HCT116 (cell line): ENCODE data around the gene ENDOG. TPM values are rescaled to one million over a fixed set of nuclear protein-coding genes. Genes with fewer than 3 reads are reported as not detected.

ENCODE experiments used
- ATAC-seq: fragments of 200-7000 bp; cut with Tn5 transposase; 2 replicates; pipeline ENCODE4 v1.9.1; 2020; ENCODE audit warnings: mild to moderate bottlenecking, moderate library complexity
- BruUV-seq: library from RNA; stranded (reverse); fragments of 400-500 nt; replicated peaks from 2 replicates; lab custom pipeline; 2021; lab: Mats Ljungman, UMichigan
- CTCF ChIA-PET: fragments of 300-600 bp; sonication (Branson Sonifier 250); formaldehyde crosslinking; loops from one replicate; lab custom pipeline; 2021; ENCODE audit warnings: antibody characterized with exemption; lab: Charles Lee
- POLR2A ChIA-PET: fragments of 300-600, 350-600 bp; sonication (Branson Sonifier 250); formaldehyde crosslinking; loops from one replicate; lab custom pipeline; 2021; ENCODE audit warnings: antibody characterized with exemption; lab: Charles Lee
- RAD21 ChIA-PET, 2 experiments: fragments of 300-600 bp; sonication (Branson Sonifier 250); formaldehyde crosslinking; loops; one replicate each; lab custom pipeline; 2023; ENCODE audit warnings: low total read pairs in 2 of 2; ENCODE audit not compliant: uncharacterized antibody in 2 of 2, unreplicated experiment in 2 of 2, low non-redundant PET in 1 of 2; lab: Charles Lee
- DNase-seq: peaks from one replicate; pipeline ENCODE4 v3.0.0-alpha.2; 2010; ENCODE audit warnings: low read depth, low spot score
- H2AFZ ChIP-seq: fragments of 200-600 bp; shearing (Covaris generic), sonication (generic); 2 replicates; pipeline ENCODE4 v1.6.1; 2017; ENCODE audit warnings: low read depth, mixed run types, mixed read lengths, antibody characterized with exemption, low read length; ENCODE audit not compliant: poor library complexity, severe bottlenecking
- H3K27ac ChIP-seq: 2 replicates; pipeline ENCODE4 v1.5.1; 2012; ENCODE audit warnings: low read depth, low read length
- H3K27me3 ChIP-seq: fragments of 200-600 bp; sonication (generic); 2 replicates; pipeline ENCODE4 v1.6.1; 2016; ENCODE audit warnings: mixed run types, low read length, mixed read lengths; ENCODE audit not compliant: insufficient read depth
- H3K36me3 ChIP-seq, 2 experiments: fragments of 200-500 bp in 1 of 2; fragments of 200-600 bp in 1 of 2; sonication (Bioruptor generic) in 1 of 2; sonication (generic) in 1 of 2; 2 replicates each; pipeline versions ENCODE4 v1.5.1 to v1.6.1; 2014 to 2016; ENCODE audit warnings: low read length in 2 of 2, inconsistent platforms in 1 of 2, mixed read lengths in 1 of 2, mixed run types in 1 of 2; ENCODE audit not compliant: insufficient read depth in 2 of 2, control insufficient read depth in 1 of 2
- H3K4me1 ChIP-seq, 2 experiments: fragments of 200-600 bp in 1 of 2; sonication (generic) in 1 of 2; 2 replicates each; pipeline versions ENCODE4 v1.5.1 to v1.6.1; 2012 to 2017; ENCODE audit warnings: low read length in 2 of 2, inconsistent platforms in 1 of 2, mild to moderate bottlenecking in 1 of 2, mixed read lengths in 1 of 2, mixed run types in 1 of 2, moderate library complexity in 1 of 2; ENCODE audit not compliant: insufficient read depth in 2 of 2, control insufficient read depth in 1 of 2
- H3K4me2 ChIP-seq: fragments of 200-600 bp; sonication (generic); 2 replicates; pipeline ENCODE4 v1.6.1; 2017; ENCODE audit warnings: mixed run types, low read length, mixed read lengths
- H3K4me3 ChIP-seq, 2 experiments: fragments of 200-600 bp in 1 of 2; sonication (generic) in 1 of 2; replicated peaks in 1 of 2; 2 replicates each; pipeline ENCODE4 v1.5.1; 2011 to 2016; ENCODE audit warnings: low read length in 2 of 2, control low read depth in 1 of 2, low read depth in 1 of 2, mild to moderate bottlenecking in 1 of 2, mixed read lengths in 1 of 2, mixed run types in 1 of 2
- H3K79me2 ChIP-seq: fragments of 200-600 bp; sonication (generic); 2 replicates; pipeline ENCODE4 v1.6.1; 2017; ENCODE audit warnings: mild to moderate bottlenecking, mixed run types, low read length, moderate library complexity, mixed read lengths; ENCODE audit not compliant: insufficient read depth
- H3K9ac ChIP-seq: fragments of 200-600 bp; sonication (generic); 2 replicates; pipeline ENCODE4 v1.6.1; 2016; ENCODE audit warnings: low read length, mixed read lengths
- H3K9me2 ChIP-seq: fragments of 200-600 bp; sonication (generic), shearing (Covaris generic); 2 replicates; pipeline ENCODE4 v1.6.1; 2017; ENCODE audit warnings: mixed run types, mild to moderate bottlenecking, moderate library complexity; ENCODE audit not compliant: insufficient read depth
- H3K9me3 ChIP-seq, 2 experiments: fragments of 200-500 bp in 1 of 2; fragments of 200-600 bp in 1 of 2; sonication (Bioruptor generic) in 1 of 2; sonication (generic) in 1 of 2; 2 replicates each; pipeline ENCODE4 v1.6.1; 2014 to 2017; ENCODE audit warnings: low read length in 2 of 2, mixed read lengths in 2 of 2, inconsistent platforms in 1 of 2, low read depth in 1 of 2, mild to moderate bottlenecking in 1 of 2, mixed run types in 1 of 2, moderate library complexity in 1 of 2; ENCODE audit not compliant: control insufficient read depth in 1 of 2, insufficient read depth in 1 of 2
- H4K20me1 ChIP-seq: fragments of 200-600 bp; sonication (generic), shearing (Covaris generic); 2 replicates; pipeline ENCODE4 v1.6.1; 2017; ENCODE audit warnings: mixed run types, mild to moderate bottlenecking, moderate library complexity; ENCODE audit not compliant: insufficient read depth
- ATF3 ChIP-seq: IDR thresholded peaks from 2 replicates; pipeline ENCODE4 v1.6.1; 2012
- CTCF ChIP-seq, 3 experiments: fragments of 200-600 bp in 1 of 3; sonication (generic) in 1 of 3; IDR thresholded peaks in 2 of 3; conservative IDR thresholded peaks in 1 of 3; 2 replicates each; pipeline ENCODE4 v1.5.1; 2012 to 2017; ENCODE audit warnings: low read depth in 2 of 3, low read length in 2 of 3, antibody characterized with exemption in 1 of 3, borderline replicate concordance in 1 of 3, control low read depth in 1 of 3, mild to moderate bottlenecking in 1 of 3, mixed read lengths in 1 of 3, mixed run types in 1 of 3, moderate library complexity in 1 of 3; ENCODE audit not compliant: insufficient read depth in 1 of 3
- ELF1 ChIP-seq: IDR thresholded peaks from 2 replicates; pipeline ENCODE4 v1.6.1; 2012; ENCODE audit warnings: low read depth, borderline replicate concordance
- EZH2 ChIP-seq: fragments of 200-600 bp; sonication (generic); IDR thresholded peaks from 2 replicates; pipeline ENCODE4 v1.6.1; 2017; ENCODE audit warnings: antibody characterized with exemption, mixed run types
- EZH2phosphoT487 ChIP-seq: fragments of 200-600 bp; IDR thresholded peaks from 2 replicates; pipeline ENCODE4 v1.6.1; 2018; ENCODE audit warnings: antibody characterized with exemption, borderline replicate concordance
- POLR2A ChIP-seq: IDR thresholded peaks from 2 replicates; pipeline ENCODE4 v1.7.0; 2011; ENCODE audit warnings: borderline replicate concordance; ENCODE audit not compliant: insufficient read depth, insufficient read length; ENCODE audit errors: extremely low read depth
- POLR2AphosphoS5 ChIP-seq: IDR thresholded peaks from 2 replicates; pipeline ENCODE4 v1.6.1; 2011; ENCODE audit warnings: mild to moderate bottlenecking, low read depth, low read length, moderate library complexity
- SIN3A ChIP-seq: IDR thresholded peaks from 2 replicates; pipeline ENCODE4 v1.6.1; 2012; ENCODE audit warnings: low read depth
- SRF ChIP-seq: IDR thresholded peaks from 2 replicates; pipeline ENCODE4 v1.6.1; 2012; ENCODE audit warnings: low read depth
- YY1 ChIP-seq: IDR thresholded peaks from 2 replicates; pipeline ENCODE4 v1.6.1; 2011; ENCODE audit warnings: low read length, low read depth, moderate library complexity, mild to moderate bottlenecking; ENCODE audit not compliant: insufficient replicate concordance; ENCODE audit errors: extremely low read depth
- ZFX ChIP-seq: fragments of 450-650 bp; IDR thresholded peaks from 2 replicates; pipeline ENCODE4 v1.6.1; 2017
- ZNF274 ChIP-seq: fragments of 200-500 bp; sonication (Bioruptor generic); IDR thresholded peaks from 2 replicates; pipeline ENCODE4 v1.6.1; 2014; ENCODE audit warnings: mild to moderate bottlenecking, low read depth, low read length, inconsistent platforms
- intact Hi-C: fragments of 100-400 bp; cut with micrococcal nuclease; formaldehyde crosslinking; loops from 2 replicates; pipeline ENCODE4 v1.10.0; 2022
- total RNA-seq: library from RNA; stranded (reverse); gene quantifications from one replicate; pipeline ENCODE4 v1.2.1, GENCODE V29; 2021; ENCODE audit not compliant: unreplicated experiment
- TF ChIP-seq, protein P1 (sequence below): IDR thresholded peaks from 2 replicates; pipeline ENCODE4 v1.6.1; 2011; ENCODE audit warnings: mild to moderate bottlenecking, low read length, moderate library complexity; ENCODE audit not compliant: insufficient replicate concordance; ENCODE audit errors: extremely low read depth

ENDOG gene
- total RNA-seq, 1 experiment from 2014 or later = 27.2 TPM

DNA sequence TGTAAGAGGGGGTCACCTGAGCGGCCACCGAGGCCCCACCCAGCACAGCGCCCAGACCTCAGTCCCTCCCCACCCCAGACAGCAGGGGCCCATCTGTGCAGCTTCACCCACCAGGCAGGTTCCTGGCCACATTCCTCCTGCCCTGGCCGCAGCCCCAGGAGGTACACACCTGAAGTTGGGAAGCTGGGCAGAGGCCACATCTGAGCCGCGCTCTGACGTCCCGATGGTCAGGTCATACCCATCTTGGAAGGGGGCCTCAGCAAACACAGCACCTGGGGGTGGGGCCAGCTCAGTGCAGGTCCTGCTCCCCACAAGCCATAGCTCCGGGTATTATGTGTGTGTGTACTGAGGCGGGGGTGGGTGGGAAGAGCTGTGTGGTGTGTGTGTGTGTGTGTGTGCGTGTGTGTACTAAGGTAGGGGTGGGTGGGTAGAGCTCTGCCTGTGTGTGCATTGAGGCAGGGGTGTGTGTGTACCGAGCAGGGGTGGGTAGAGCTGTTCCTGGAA is 5.7 kb downstream of the ENDOG start:
- Histone ChIP-seq H3K4me2 (no peak overlapping the region), H3K27me3 (no peaks in the 10 kb centered on the region), H2AFZ (no peak overlapping the region), H3K4me3 (no peak overlapping the region), H3K79me2 (peaks cover 20% of the 10 kb centered on the region), H3K9me3 (no peaks in the 10 kb centered on the region), H3K9me2 (no peaks in the 10 kb centered on the region), H3K27ac (no peak overlapping the region), H4K20me1 (0 out of 2 replicates have a peak, but pooled peaks cover 5% of the 10 kb centered on the region), H3K4me1 (peaks cover 14 to 23% of the 10 kb centered on the region in 2 experiments), H3K9ac (no peak overlapping the region), H3K36me3 (peaks cover 29 to 36% of the 10 kb centered on the region in 2 experiments; a peak in 3 of 4 replicates)
- ATAC-seq = no peak
- DNase-seq = no peak
- ChIA-PET RAD21 (no interaction called here), CTCF (no interaction called here), POLR2A (interaction anchor here (0.6 kb wide), 1 partner anchor 21 kb away, joined by 3 read pairs; no protein-coding TSS in a partner anchor)
- no TSS peak for BruUV-seq
- intact Hi-C loops = no loop called here
- TF ChIP-seq ATF3 (no peak), POLR2AphosphoS5 (no peak), EZH2phosphoT487 (no peak), SIN3A (no peak), YY1 (no peak), ZNF274 (no peak), POLR2A (no peak), ELF1 (no peak), SRF (no peak), ZFX (no peak), EZH2 (no peak), CTCF (IDR thresholded peaks at IDR 0.05 in 2 of 3, conservative IDR thresholded peaks at IDR 0.05 in 1 of 3; ENCODE audit: borderline replicate concordance in 1 of 3, insufficient read depth in 1 of 3, low read depth in 2 of 3, low read length in 2 of 3) (no peak)
- TF ChIP-seq, protein P1, sequence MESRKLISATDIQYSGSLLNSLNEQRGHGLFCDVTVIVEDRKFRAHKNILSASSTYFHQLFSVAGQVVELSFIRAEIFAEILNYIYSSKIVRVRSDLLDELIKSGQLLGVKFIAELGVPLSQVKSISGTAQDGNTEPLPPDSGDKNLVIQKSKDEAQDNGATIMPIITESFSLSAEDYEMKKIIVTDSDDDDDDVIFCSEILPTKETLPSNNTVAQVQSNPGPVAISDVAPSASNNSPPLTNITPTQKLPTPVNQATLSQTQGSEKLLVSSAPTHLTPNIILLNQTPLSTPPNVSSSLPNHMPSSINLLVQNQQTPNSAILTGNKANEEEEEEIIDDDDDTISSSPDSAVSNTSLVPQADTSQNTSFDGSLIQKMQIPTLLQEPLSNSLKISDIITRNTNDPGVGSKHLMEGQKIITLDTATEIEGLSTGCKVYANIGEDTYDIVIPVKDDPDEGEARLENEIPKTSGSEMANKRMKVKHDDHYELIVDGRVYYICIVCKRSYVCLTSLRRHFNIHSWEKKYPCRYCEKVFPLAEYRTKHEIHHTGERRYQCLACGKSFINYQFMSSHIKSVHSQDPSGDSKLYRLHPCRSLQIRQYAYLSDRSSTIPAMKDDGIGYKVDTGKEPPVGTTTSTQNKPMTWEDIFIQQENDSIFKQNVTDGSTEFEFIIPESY = no peak
